ENCODE measurements around the gene ATP11C. TPM values are rescaled to one million over a fixed set of nuclear protein-coding genes. Genes with fewer than 3 reads are reported as not detected.

ATP11C gene
- total and polyA plus RNA-seq, 10 of the 15 experiments (the other 5 are each of a cell fraction or from before 2014, with no cell fraction given) = 16.2 to 44.0 (median 24.8) TPM

- no peak for FAIRE-seq
- no TSS peak for BruUV-seq (replicated peaks)
- 7% methylated on average over 2 of the region's 2 CpGs for WGBS (ENCODE audit: insufficient coverage, insufficient replicate concordance, low lambda C conversion rate, missing lambda C conversion rate)
These were observed 40.3 kb downstream of the ATP11C start for GRCh38 chrX:139892512-139892911.

GRCh38 chrX:139890991-139891700, 41.7 kb downstream of the ATP11C start:
- Histone ChIP-seq H2AFZ (ENCODE audit: control insufficient read depth, low read depth, low read length) (no peak overlapping the region), H3K27me3 (replicated peaks in 1 of 2; ENCODE audit: control insufficient read depth in 2 of 2, insufficient read depth in 2 of 2, low read length in 1 of 2) (no peaks in the 10 kb centered on the region), H3K9me3 (replicated peaks; ENCODE audit: control insufficient read depth, insufficient read depth, low read length) (no peaks in the 10 kb centered on the region), H3K27ac (ENCODE audit: control insufficient read depth, insufficient read depth) (no peak overlapping the region), H3K4me3 (no peak overlapping the region), H4K20me1 (ENCODE audit: control insufficient read depth, insufficient read depth) (no peaks in the 10 kb centered on the region), H3K79me2 (ENCODE audit: control insufficient read depth, insufficient read depth, low read length) (peaks cover 22% of the 10 kb centered on the region), H3K4me1 (ENCODE audit: control insufficient read depth, insufficient read depth, low read length) (0 out of 2 replicates have a peak, but pooled peaks cover 3% of the 10 kb centered on the region), H3K36me3 (ENCODE audit: control insufficient read depth in 2 of 2, insufficient read depth in 2 of 2, low read length in 1 of 2) (no peaks in the 10 kb centered on the region), H3K4me2 (ENCODE audit: control insufficient read depth, insufficient read depth) (no peak overlapping the region), H3K9ac (ENCODE audit: control insufficient read depth, insufficient read depth, low read length) (no peak overlapping the region)
- in situ Hi-C loops (cut with MboI) = no loop called here
- DNase-seq (ENCODE audit: low read depth, low spot score) (no peak), FAIRE-seq (no peak), ATAC-seq (no peak)
- intact Hi-C loops (cut with micrococcal nuclease; ENCODE audit: unreplicated experiment) = loop anchor here (5.0 kb wide), 1 partner anchor 41 kb away; the partner anchor contains the start of gene ATP11C
- RAD21 ChIA-PET (ENCODE audit: unreplicated experiment) = interaction anchor here (1.1 to 1.3 kb wide), 2 partner anchors 39 to 96 kb away, joined by 3 read pairs; no protein-coding TSS in a partner anchor
- no TSS peak for BruUV-seq (replicated peaks)
- CTCF ChIA-PET = no interaction called here
- SMC1A ChIA-PET (ENCODE audit: uncharacterized antibody, unreplicated experiment) = interaction anchor here (0.5 to 1.4 kb wide), 4 partner anchors 13 to 96 kb away, joined by 3 read pairs; no protein-coding TSS in a partner anchor
- 44% methylated on average over 3 of the region's 3 CpGs for WGBS (ENCODE audit: insufficient coverage, insufficient replicate concordance, low lambda C conversion rate, missing lambda C conversion rate)
- POLR2A ChIA-PET = interaction anchor here (1.5 kb wide), 1 partner anchor 8 kb away, joined by 7 read pairs; no protein-coding TSS in a partner anchor
- TF ChIP-seq CHD2 (IDR thresholded peaks at IDR 0.05; ENCODE audit: borderline replicate concordance, low read depth, low read length) (no peak), HDAC2 (IDR thresholded peaks at IDR 0.05) (no peak), ZSCAN29 (IDR thresholded peaks at IDR 0.05) (no peak), ZZZ3 (IDR thresholded peaks at IDR 0.05; ENCODE audit: control insufficient read depth, insufficient read length, low read depth) (no peak), SMARCA5 (IDR thresholded peaks at IDR 0.05) (no peak), TARDBP (IDR thresholded peaks at IDR 0.05; ENCODE audit: borderline replicate concordance) (no peak)
- TF ChIP-seq, protein P1, sequence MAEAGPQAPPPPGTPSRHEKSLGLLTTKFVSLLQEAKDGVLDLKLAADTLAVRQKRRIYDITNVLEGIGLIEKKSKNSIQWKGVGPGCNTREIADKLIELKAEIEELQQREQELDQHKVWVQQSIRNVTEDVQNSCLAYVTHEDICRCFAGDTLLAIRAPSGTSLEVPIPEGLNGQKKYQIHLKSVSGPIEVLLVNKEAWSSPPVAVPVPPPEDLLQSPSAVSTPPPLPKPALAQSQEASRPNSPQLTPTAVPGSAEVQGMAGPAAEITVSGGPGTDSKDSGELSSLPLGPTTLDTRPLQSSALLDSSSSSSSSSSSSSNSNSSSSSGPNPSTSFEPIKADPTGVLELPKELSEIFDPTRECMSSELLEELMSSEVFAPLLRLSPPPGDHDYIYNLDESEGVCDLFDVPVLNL (IDR thresholded peaks at IDR 0.05; ENCODE audit: low read depth, low read length) = no peak
- TF ChIP-seq, protein P2, sequence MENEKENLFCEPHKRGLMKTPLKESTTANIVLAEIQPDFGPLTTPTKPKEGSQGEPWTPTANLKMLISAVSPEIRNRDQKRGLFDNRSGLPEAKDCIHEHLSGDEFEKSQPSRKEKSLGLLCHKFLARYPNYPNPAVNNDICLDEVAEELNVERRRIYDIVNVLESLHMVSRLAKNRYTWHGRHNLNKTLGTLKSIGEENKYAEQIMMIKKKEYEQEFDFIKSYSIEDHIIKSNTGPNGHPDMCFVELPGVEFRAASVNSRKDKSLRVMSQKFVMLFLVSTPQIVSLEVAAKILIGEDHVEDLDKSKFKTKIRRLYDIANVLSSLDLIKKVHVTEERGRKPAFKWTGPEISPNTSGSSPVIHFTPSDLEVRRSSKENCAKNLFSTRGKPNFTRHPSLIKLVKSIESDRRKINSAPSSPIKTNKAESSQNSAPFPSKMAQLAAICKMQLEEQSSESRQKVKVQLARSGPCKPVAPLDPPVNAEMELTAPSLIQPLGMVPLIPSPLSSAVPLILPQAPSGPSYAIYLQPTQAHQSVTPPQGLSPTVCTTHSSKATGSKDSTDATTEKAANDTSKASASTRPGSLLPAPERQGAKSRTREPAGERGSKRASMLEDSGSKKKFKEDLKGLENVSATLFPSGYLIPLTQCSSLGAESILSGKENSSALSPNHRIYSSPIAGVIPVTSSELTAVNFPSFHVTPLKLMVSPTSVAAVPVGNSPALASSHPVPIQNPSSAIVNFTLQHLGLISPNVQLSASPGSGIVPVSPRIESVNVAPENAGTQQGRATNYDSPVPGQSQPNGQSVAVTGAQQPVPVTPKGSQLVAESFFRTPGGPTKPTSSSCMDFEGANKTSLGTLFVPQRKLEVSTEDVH (IDR thresholded peaks at IDR 0.05; ENCODE audit: low read depth, partially characterized antibody) = no peak

More at GRCh38 chrX:139892512-139892911, 40.3 kb downstream of the ATP11C start:
- Histone ChIP-seq H2AFZ (ENCODE audit: control insufficient read depth, low read depth, low read length) (no peak overlapping the region), H3K9ac (ENCODE audit: control insufficient read depth, insufficient read depth, low read length) (0 out of 2 replicates have a peak overlapping the region, but pooled peaks have one; percentile 4), H3K9me3 (replicated peaks; ENCODE audit: control insufficient read depth, insufficient read depth, low read length) (no peaks in the 10 kb centered on the region), H3K4me2 (ENCODE audit: control insufficient read depth, insufficient read depth) (peak overlapping the region; percentile 33; the same call in 1 of the 2 replicates), H3K27me3 (replicated peaks in 1 of 2; ENCODE audit: control insufficient read depth in 2 of 2, insufficient read depth in 2 of 2, low read length in 1 of 2) (no peaks in the 10 kb centered on the region), H3K27ac (ENCODE audit: control insufficient read depth, insufficient read depth) (peak overlapping the region; percentile 78), H3K4me3 (peak overlapping the region; percentile 8; the same call in 1 of the 2 replicates), H3K4me1 (ENCODE audit: control insufficient read depth, insufficient read depth, low read length) (0 out of 2 replicates have a peak, but pooled peaks cover 3% of the 10 kb centered on the region), H3K79me2 (ENCODE audit: control insufficient read depth, insufficient read depth, low read length) (peaks cover 23% of the 10 kb centered on the region), H3K36me3 (ENCODE audit: control insufficient read depth in 2 of 2, insufficient read depth in 2 of 2, low read length in 1 of 2) (no peaks in the 10 kb centered on the region), H4K20me1 (ENCODE audit: control insufficient read depth, insufficient read depth) (no peaks in the 10 kb centered on the region)
- ATAC-seq = peak; percentile 88
- in situ Hi-C loops (cut with MboI) (no loop called here), intact Hi-C loops (cut with micrococcal nuclease; ENCODE audit: unreplicated experiment) (loop anchor here (5.0 kb wide), 1 partner anchor 40 kb away; the partner anchor contains the start of gene ATP11C)
- TF ChIP-seq CBX3 (IDR thresholded peaks at IDR 0.05; ENCODE audit: borderline replicate concordance, low read depth) (no peak), JUNB (IDR thresholded peaks at IDR 0.05) (0 out of 2 replicates have a peak, but pooled peaks have one; percentile 21), EP300 (IDR thresholded peaks at IDR 0.05; ENCODE audit: borderline replicate concordance in 1 of 2, control insufficient read depth in 1 of 2, low read depth in 2 of 2, low read length in 2 of 2) (no peak), IRF4 (IDR thresholded peaks at IDR 0.05; ENCODE audit: low read depth, low read length) (0 out of 2 replicates have a peak, but pooled peaks have one; percentile 11), BHLHE40 (IDR thresholded peaks at IDR 0.05; ENCODE audit: borderline replicate concordance in 1 of 2, low read depth in 2 of 2, low read length in 1 of 2) (no peak), RUNX3 (IDR thresholded peaks at IDR 0.05; ENCODE audit: low read length) (peak; percentile 66)
- ChIA-PET RAD21 (ENCODE audit: unreplicated experiment) (no interaction called here), CTCF (interaction anchor here (0.6 to 1.0 kb wide), 2 partner anchors 30 to 70 kb away, joined by 3 read pairs; no protein-coding TSS in a partner anchor), SMC1A (ENCODE audit: uncharacterized antibody, unreplicated experiment) (interaction anchor here (0.5 to 1.5 kb wide), 5 partner anchors 16 to 1288 kb away, joined by 3 to 9 read pairs (median 3); no protein-coding TSS in a partner anchor), POLR2A (interaction anchor here (1.5 kb wide), 1 partner anchor 10 kb away, joined by 7 read pairs; no protein-coding TSS in a partner anchor)
- DNase-seq (ENCODE audit: low read depth, low spot score) = peak; percentile 20
